K562 (cell line): ENCODE data around the gene GPR32. TPM values are rescaled to one million over a fixed set of nuclear protein-coding genes. Genes with fewer than 3 reads are reported as not detected.
A peak's percentile ranks its signal among the peaks of the same experiment; 100 is the strongest.

Experiments
- CBFA2T2 ChIP-seq: fragments of 450-650 bp; conservative IDR thresholded peaks from 2 replicates; pipeline ENCODE4 v1.6.1; 2017; ENCODE audit warnings: mild to moderate bottlenecking
- CBFA2T3 ChIP-seq: fragments of 450-650 bp; IDR thresholded peaks from 2 replicates; pipeline ENCODE4 v1.6.1; 2017
- CCNT2 ChIP-seq: IDR thresholded peaks from 2 replicates; pipeline ENCODE4 v1.6.1; 2011; ENCODE audit warnings: borderline replicate concordance, low read depth, mild to moderate bottlenecking, moderate library complexity, mixed read lengths, low read length; ENCODE audit not compliant: insufficient read length; ENCODE audit errors: extremely low read depth
- HDAC1 ChIP-seq, 2 experiments: fragments of 450-650 bp; IDR thresholded peaks; 2 replicates each; pipeline ENCODE4 v1.6.1; 2016 to 2017; ENCODE audit warnings: inconsistent platforms in 1 of 2, mild to moderate bottlenecking in 1 of 2, moderate library complexity in 1 of 2
- HLTF ChIP-seq: fragments of 450-650 bp; IDR thresholded peaks from 2 replicates; pipeline ENCODE4 v1.6.1; 2016
- HMGN3 ChIP-seq: IDR thresholded peaks from 2 replicates; pipeline ENCODE4 v1.6.1; 2011; ENCODE audit warnings: borderline replicate concordance, low read depth, mild to moderate bottlenecking, mixed read lengths, low read length; ENCODE audit not compliant: insufficient read length; ENCODE audit errors: extremely low read depth
- MAZ ChIP-seq, 2 experiments: fragments of 450-650 bp in 1 of 2; sonication (generic) in 1 of 2; formaldehyde crosslinking; IDR thresholded peaks in 1 of 2; conservative IDR thresholded peaks in 1 of 2; 2 replicates each; pipeline versions ENCODE4 v1.4.0 to v1.5.0; 2020; ENCODE audit warnings: mild to moderate bottlenecking in 1 of 2, missing genetic modification reagents in 1 of 2
- MLLT1 ChIP-seq, 2 experiments: fragments of 450-650 bp; IDR thresholded peaks; 2 replicates each; pipeline ENCODE4 v1.6.1; 2016
- MYC ChIP-seq, 2 experiments: fragments of 250-450 bp in 1 of 2; sonication (Bioruptor Pico) in 1 of 2; IDR thresholded peaks; 2 replicates each; pipeline versions ENCODE4 v1.5.1 to v1.6.1; 2012 to 2021; ENCODE audit warnings: low read depth in 2 of 2, borderline replicate concordance in 1 of 2, improper control_type of control experiment in 1 of 2, low read length in 1 of 2, mild to moderate bottlenecking in 1 of 2, moderate library complexity in 1 of 2
- NCOA2 ChIP-seq, 2 experiments: fragments of 450-650 bp; IDR thresholded peaks; 2 replicates each; pipeline ENCODE4 v1.6.1; 2018; ENCODE audit warnings: mild to moderate bottlenecking in 2 of 2, moderate library complexity in 1 of 2; ENCODE audit not compliant: partially characterized antibody in 2 of 2
- NELFE ChIP-seq: IDR thresholded peaks from 2 replicates; pipeline ENCODE4 v1.6.1; 2011; ENCODE audit warnings: mild to moderate bottlenecking; ENCODE audit not compliant: insufficient read depth, insufficient read length
- PURB ChIP-seq: sonication (generic); formaldehyde crosslinking; IDR thresholded peaks from 2 replicates; pipeline ENCODE4 v1.9.0; 2021; ENCODE audit warnings: low read depth, mild to moderate bottlenecking, missing genetic modification reagents
- RFX5 ChIP-seq: IDR thresholded peaks from 2 replicates; pipeline ENCODE4 v1.6.1; 2011; ENCODE audit warnings: low read depth, mild to moderate bottlenecking, improper control_type of control experiment, low read length
- SETDB1 ChIP-seq: IDR thresholded peaks from one replicate; pipeline ENCODE4 v1.6.1; 2012; ENCODE audit warnings: low read length, control low read depth, inconsistent platforms
- SP1 ChIP-seq: sonication (generic); formaldehyde crosslinking; IDR thresholded peaks from 2 replicates; pipeline ENCODE4 v1.8.1; 2022; ENCODE audit warnings: mild to moderate bottlenecking, missing genetic modification reagents
- TCF3 ChIP-seq: sonication (generic); formaldehyde crosslinking; IDR thresholded peaks from 2 replicates; pipeline ENCODE4 v1.4.0; 2020; ENCODE audit warnings: mild to moderate bottlenecking, missing genetic modification reagents
- TRIM24 ChIP-seq, 2 experiments: fragments of 450-650 bp; IDR thresholded peaks; 2 replicates each; pipeline ENCODE4 v1.6.1; 2016
- ZBTB2 ChIP-seq: fragments of 450-650 bp; IDR thresholded peaks from 2 replicates; pipeline ENCODE4 v1.6.1; 2016; ENCODE audit warnings: antibody characterized with exemption
- ZNF212 ChIP-seq: fragments of 450-650 bp; formaldehyde crosslinking; IDR thresholded peaks from 2 replicates; pipeline ENCODE4 v1.4.0; 2020; ENCODE audit warnings: mild to moderate bottlenecking
- ZNF584 ChIP-seq: fragments of 200-800 bp; sonication (Bioruptor generic); IDR thresholded peaks from 2 replicates; pipeline ENCODE4 v1.6.1; 2016; ENCODE audit warnings: low read depth, mild to moderate bottlenecking, missing genetic modification characterization, missing compliant biosample characterization
- ZNF655 ChIP-seq: fragments of 250-450 bp; sonication (Bioruptor Pico); IDR thresholded peaks from 2 replicates; pipeline ENCODE4 v1.5.0; 2021
- ZNF76 ChIP-seq: fragments of 250-450 bp; sonication (Bioruptor Pico); IDR thresholded peaks from 2 replicates; pipeline ENCODE4 v1.4.0; 2020; ENCODE audit warnings: mild to moderate bottlenecking, moderate library complexity, borderline replicate concordance
- polyA plus RNA-seq, 8 experiments: library from polyadenylated mRNA; depleted of rRNA in 4 of 8; stranded (reverse) in 5 of 8; unstranded in 3 of 8; fragments of >200 nt; fragmentation: Nextera tagmentation in 2 of 8; fragmentation: Illumina TruSeq in 1 of 8; extraction: Ambion mirVana in 2 of 8; extraction: Trizol in 1 of 8; gene quantifications; 2 replicates each; pipeline versions ENCODE4 v1.2.1 to v1.2.3, GENCODE V29; 2011 to 2014; ENCODE audit warnings: inconsistent platforms in 1 of 8, missing spikeins in 1 of 8
- total RNA-seq, 7 experiments: library from RNA; depleted of rRNA in 6 of 7; stranded (reverse); fragments of >200 nt in 6 of 7; fragmentation: Illumina TruSeq in 2 of 7; extraction: Trizol in 2 of 7; gene quantifications; 2 replicates each; pipeline versions ENCODE4 v1.2.1 to v1.2.3, GENCODE V29; 2011 to 2021; ENCODE audit warnings: low replicate concordance in 1 of 7

GPR32 gene
- total and polyA plus RNA-seq, 9 of the 15 experiments (the other 6 are each of a cell fraction or from before 2014, with no cell fraction given), result not detected

- TF ChIP-seq ZNF212 (CRISPR knock-in tag) (0 out of 2 replicates have a peak, but pooled peaks have one; percentile 21), HDAC1 (IDR thresholded peaks at IDR 0.05) (peak; percentile 38 to 46; a peak in 1 of 4 replicates), SETDB1 (no peak), SP1 (CRISPR knock-in tag) (peak; percentile 59; the same call in 1 of the 2 replicates), CBFA2T2 (peak; percentile 77), NELFE (no peak), ZBTB2 (no peak; the same call in 1 of the 2 replicates), ZNF655 (CRISPR knock-in tag) (no peak), CBFA2T3 (peak; percentile 90), ZNF584 (CRISPR knock-in tag) (0 out of 2 replicates have a peak, but pooled peaks have one; percentile 62), MAZ (CRISPR knock-in tag; conservative IDR thresholded peaks at IDR 0.05 in 1 of 2, IDR thresholded peaks at IDR 0.05 in 1 of 2) (peak; percentile 5 to 58; a peak in 2 of 4 replicates), TCF3 (CRISPR knock-in tag) (peak; percentile 83), NCOA2 (IDR thresholded peaks at IDR 0.05; ENCODE audit: partially characterized antibody in 2 of 2) (peak in 1 of 2 experiments; percentile 33), HLTF (no peak), ZNF76 (CRISPR knock-in tag) (no peak), HMGN3 (peak; percentile 34), MLLT1 (IDR thresholded peaks at IDR 0.05) (peak in 1 of 2 experiments; percentile 65; a peak in 2 of 4 replicates), TRIM24 (IDR thresholded peaks at IDR 0.05) (peak in 1 of 2 experiments; percentile 37; a peak in 1 of 4 replicates), MYC (IDR thresholded peaks at IDR 0.05; ENCODE audit: low read depth, low read length) (no peak), MYC (CRISPR knock-in tag; IDR thresholded peaks at IDR 0.05; ENCODE audit: borderline replicate concordance, low read depth) (no peak), PURB (CRISPR knock-in tag) (no peak), RFX5 (no peak), CCNT2 (peak; percentile 85)
Measured at GRCh38 chr19:50741179-50741933, 28.9 kb upstream of the GPR32 start (continued).
